NCI-H2196 (cell line): ENCODE results near the gene SYNGR4.
"Not testable (repeated sequence)": the region's sequence is repeated elsewhere in the genome, so short reads cannot be mapped to it uniquely, and the experiment has no call there.

ENCODE experiments used
- DNase-seq: peaks from one replicate; lab custom pipeline; 2025; ENCODE audit not compliant: unreplicated experiment; lab: John Stamatoyannopoulos, UW

Gene SYNGR4

GRCh38 chr19:48370955-48371354 is 6.8 kb downstream of the SYNGR4 start:
- no peak for DNase-seq

GRCh38 chr19:48371367-48371766 is 7.2 kb downstream of the SYNGR4 start:
- no peak for DNase-seq

DNA sequence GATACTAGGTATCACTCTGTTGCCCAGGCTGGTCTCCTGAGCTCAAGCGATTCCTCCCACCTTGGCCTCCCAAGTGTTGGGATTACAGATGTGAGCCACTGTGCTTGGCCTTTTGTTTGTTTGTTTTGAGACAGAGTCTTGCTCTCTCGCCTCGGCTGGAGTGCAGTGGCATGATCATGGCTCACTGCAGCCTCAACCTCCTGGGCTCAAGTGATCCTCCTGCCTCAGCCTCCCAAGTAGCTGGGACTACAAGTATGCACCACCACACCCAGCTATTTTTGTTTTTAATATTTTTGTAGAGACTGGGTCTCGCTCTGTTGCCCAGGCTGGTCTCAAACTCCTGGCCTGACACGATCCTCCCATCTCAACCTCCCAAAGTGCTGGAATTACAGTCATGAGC is 7.6 kb downstream of the SYNGR4 start:
- not testable (repeated sequence) for DNase-seq

- peak; percentile 69 for DNase-seq
Observed at GRCh38 chr19:48372904-48373303, 8.7 kb downstream of the SYNGR4 start.

DNA sequence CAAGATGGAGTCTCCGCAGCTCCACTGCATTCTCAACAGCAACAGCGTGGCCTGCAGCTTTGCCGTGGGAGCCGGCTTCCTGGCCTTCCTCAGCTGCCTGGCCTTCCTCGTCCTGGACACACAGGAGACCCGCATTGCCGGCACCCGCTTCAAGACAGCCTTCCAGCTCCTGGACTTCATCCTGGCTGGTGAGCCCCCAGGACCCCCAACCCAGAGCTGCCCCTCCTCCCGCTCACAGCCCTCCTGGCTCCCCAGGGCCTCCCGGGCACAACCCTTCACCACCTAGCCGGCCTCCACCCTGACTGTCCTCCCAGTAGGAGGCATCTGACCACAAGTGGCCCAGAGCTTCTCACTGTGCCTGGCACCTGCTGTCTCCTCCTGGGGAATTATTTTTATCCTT is 9.4 kb downstream of the SYNGR4 start:
- DNase-seq, result no peak

- no peak for DNase-seq
Observed at GRCh38 chr19:48378194-48378570, 14.0 kb downstream of the SYNGR4 start.

DNA sequence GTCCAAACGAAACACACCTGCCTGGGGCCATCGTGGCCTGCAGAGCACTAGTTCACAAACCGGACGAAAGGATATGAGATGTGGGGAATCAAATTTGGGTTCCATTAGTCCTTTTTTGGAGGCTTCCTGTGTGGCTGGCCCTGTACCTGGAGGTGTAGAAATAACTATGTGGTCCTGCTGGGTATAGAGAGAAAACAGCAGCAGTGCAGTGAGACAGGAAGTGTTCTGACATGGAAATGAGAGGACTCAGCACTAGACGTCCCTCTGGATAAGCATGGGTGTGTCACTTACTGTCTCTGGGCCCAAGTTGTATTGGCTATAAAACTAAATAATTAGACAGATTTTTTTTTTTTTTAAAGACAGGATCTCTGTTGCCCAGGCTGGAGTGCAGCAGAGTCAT is 14.9 kb downstream of the SYNGR4 start:
- DNase-seq, result no peak

DNA sequence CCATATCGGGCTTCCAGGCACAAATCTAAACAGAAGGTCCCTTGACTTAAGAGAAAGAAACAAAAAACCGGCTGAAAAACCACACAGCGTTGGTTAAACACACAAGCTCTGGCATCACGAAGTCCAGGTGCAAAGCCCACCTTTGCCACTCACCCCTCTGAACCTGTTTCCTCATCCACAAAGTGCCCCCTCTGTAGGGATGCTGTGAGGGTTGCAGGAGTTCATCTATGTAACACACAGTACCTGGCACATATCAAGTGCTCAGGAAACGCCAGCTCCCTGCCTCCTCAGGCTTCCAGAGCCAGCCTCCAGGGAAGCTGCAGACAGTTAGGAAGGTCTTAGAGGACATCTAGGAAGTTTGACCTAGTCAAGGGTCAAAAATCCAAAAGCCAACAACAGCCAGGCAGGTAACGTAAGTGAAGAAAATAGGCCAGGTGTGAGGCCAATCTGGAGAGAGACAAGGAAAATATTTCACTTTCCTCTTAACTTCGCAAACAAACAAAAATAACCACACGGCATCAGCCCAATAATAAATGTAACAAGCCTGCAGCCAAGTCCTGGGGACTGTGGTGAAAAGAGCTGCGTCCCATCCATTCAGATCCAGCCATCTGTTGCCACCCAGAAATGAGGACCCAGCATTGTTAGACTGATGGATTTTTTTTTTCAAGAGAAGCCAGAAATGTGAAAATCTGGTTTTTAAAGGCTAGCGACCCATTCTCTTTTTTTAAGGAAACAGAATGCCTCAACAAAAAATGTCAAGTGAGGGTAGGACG is 17.2 kb downstream of the SYNGR4 start:
- DNase-seq, result no peak

GRCh38 chr19:48382286-48382685 is 18.1 kb downstream of the SYNGR4 start:
- no peak for DNase-seq

DNA sequence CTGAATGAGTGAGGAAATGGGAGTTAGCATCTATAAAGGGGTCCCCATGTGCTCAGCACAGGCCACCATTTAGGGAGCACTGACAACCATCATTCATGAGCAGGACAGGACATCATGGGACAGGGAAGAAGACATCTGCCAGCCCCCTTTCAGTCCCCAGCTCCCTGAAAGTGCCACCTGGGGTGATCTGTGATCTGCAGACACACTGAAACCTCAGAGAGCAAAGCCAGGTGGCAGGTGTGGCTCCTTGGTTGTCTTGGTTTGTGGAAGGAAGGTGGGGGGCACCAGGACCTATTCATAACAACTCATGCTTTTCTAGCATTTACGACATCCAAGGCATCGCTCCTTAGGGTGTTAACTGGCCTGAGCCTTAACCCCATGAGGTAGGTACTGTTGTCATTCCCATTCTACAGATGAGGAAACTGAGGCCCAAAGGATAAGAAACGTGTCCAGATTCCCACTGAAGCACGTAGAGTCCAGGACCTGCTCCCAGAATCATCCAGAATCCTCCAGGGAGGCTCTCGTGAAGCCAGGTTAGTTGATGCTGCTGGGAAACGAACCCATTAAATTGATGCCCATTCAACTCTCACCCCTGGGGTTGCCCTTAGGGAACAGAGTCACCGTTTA is 21.4 kb downstream of the SYNGR4 start:
- DNase-seq, result no peak

GRCh38 chr19:48386981-48387380 is 22.8 kb downstream of the SYNGR4 start:
- no peak for DNase-seq

DNA sequence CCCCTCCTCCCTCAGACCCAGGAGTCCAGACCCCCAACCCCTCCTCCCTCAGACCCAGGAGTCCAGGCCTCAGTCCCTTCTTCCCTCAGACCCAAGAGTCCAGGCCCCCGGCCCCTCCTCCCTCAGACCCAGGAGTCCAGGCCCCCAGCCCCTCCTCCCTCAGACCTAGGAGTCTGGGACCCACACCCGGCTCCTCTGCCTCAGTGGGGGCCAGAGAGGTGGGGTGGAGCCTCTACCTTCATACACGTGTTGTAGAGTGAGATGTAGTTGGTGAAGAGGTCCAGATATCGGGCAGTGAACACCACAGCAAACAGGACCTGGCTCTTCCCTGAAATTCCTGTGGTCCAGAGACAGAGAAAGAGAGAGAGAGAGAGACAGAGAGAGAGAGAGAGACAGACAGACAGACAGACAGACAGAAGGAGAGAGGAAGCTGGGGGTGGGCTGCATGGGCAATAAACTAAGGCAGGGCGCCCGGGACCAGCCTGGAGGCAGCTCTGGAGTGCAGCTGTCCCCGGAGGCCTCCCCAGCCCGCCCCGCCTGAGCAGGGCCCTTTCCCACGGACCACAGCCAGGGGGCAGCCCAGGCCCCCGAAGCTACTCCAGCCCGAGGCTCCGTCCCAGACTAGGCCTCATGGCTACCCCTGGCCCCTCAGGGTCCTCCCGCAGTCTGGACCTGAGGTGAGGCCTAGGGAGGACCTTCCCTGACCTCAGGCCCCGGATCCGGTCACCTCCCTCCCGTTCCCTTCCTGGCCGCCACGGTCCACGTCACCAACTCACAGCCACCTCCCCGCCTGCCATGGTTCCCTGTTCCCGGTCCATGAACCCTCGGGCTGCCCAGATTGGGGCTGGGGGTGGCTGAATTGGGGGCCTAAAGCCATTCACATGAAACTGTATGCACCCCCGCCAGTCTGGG is 26.3 kb downstream of the SYNGR4 start:
- DNase-seq, result peak; percentile 18

- peak; percentile 62 for DNase-seq
Observed at GRCh38 chr19:48391100-48392005, 27.2 kb downstream of the SYNGR4 start, which contains the start of gene KDELR1. Gene KDELR1, minus strand, starts transcription at chr19:48391551. Its CDS starts 193 bp downstream, at chr19:48391358.

DNA sequence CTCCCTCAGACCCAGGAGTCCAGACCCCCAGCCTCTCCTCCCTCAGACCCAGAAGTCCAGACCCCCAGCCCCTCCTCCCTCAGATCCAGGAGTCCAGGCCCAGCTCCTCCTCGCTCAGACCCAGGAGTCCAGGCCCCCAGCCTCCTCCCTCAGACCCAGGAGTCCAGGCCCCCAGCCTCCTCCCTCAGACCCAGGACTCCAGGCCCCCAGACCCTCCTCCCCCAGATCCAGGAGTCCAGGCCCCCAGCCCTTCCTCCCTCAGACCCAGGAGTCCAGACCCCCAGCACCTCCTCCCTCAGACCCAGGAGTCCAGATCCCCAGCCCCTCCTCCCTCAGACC is 27.8 kb downstream of the SYNGR4 start:
- DNase-seq, result not testable (repeated sequence)

- no peak for DNase-seq
Observed at GRCh38 chr19:48392860-48393558, 28.8 kb downstream of the SYNGR4 start.

- DNase-seq, result no peak
Observed at GRCh38 chr19:48393559-48394330, 29.6 kb downstream of the SYNGR4 start, which contains the start of gene GRIN2D. Gene GRIN2D, plus strand, starts transcription at chr19:48393668. Its CDS starts 4,725 bp downstream, at chr19:48398393.

- DNase-seq, result no peak
Observed at GRCh38 chr19:48394331-48395169, 30.4 kb downstream of the SYNGR4 start.

DNA sequence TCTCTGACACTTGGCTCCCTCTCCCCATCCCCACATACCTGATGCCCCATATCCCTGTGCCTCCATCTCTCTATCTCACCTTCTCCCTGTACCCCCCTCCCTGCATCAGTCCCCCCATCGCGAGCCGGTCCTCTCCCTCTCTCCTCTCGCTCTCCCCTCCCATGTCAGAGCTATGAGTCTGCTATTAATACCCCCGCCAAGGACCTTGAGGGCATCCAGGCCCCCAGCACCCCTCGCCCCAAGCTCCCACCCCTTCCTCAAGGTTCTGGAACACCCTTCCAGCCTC is 30.9 kb downstream of the SYNGR4 start:
- DNase-seq, result no peak

- no peak for DNase-seq
Observed at GRCh38 chr19:48395499-48395898, 31.3 kb downstream of the SYNGR4 start.
